ENCODE data around the gene DPF3.

DPF3 gene

DNA sequence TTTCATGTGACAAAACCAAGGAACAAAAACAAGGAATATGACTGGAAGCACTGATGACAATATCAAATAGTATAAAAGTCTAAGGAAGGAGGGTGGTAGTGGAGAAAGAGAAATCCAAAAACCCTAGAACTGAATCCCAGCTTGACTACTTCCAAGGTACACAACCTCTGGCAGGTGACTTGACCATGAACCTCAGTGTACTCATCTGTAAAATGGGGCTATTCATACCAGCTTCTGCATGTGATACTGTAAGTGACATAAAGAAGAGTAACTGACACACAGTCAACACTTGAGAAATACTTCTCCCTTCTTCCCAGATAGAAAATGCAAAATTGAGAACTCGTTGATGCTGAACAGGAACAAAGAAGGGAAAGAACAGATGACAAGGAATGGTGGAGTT, 10.3 kb upstream of the DPF3 start:
- DNase-seq = no peak

DNA sequence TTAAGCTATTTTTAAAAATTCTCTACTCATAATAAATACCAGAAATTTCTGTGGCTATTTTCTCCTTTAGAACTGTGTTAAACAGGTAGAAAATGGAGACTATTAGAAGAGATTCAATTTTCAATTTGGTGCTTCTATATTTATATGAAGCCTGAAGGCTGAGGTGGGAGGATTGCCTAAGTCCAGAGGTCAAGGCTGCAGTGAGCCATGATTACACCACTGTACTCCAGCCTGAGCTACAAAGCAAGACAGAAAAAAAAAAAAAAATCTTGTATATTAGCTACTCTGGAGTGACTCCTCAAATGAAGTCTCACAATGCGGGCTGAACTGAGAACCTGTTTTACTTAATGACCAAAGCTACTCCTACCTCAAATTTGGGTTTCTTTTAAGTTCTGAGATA, 9.8 kb upstream of the DPF3 start:
- no peak for DNase-seq

DNA sequence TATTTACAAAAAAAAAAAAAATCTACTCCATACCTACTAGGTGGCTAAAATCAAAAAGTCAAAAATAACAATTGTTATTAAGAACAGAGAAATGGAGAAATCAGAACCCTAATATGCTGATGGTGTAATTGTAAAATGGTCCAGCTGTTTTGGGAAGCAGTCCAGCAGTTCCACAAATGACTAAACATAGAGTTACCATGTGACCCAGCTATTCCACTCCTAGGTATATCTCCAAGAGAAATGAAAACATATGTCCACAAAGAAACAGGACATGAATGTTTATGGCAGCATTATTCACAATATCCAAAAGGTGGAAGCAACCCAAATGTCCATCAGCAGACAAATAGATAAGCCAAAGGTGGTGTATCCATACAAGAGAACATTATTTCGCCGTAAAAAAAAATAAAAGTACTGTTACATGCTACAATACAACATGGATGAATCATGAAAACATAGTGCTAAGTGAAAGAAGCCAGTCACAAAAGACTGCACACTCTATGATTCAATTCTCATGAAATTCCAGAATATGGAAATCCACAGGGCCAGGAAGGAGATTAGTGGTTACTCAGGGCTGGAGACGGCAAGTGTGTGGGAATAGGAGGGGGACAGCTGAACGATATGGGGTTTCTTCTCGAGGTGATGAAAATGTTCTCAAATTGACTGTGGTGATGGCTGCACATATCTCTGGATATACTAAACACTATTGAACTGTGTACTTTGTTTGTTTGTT, 9.1 kb upstream of the DPF3 start:
- no peak for DNase-seq

DNA sequence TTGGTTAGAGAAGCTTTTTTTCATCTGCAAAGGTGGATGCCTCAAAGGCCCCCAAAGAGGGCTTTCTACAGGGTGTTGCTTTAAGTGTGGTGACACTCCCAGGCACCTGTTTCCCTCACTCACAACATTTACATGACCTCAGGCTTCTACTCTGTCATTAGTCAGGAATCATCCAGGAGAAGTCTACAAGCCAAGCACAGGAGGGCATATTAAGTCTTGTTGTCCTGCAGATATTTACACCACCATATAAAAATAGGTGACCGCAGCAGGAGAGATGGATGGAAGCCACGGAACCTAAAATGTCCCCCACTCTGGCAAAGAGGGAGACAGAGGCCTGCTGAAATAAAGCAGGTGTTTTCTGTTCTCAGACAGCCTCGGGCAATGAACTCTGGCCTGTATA, 7.5 kb upstream of the DPF3 start:
- DNase-seq = no peak

DNA sequence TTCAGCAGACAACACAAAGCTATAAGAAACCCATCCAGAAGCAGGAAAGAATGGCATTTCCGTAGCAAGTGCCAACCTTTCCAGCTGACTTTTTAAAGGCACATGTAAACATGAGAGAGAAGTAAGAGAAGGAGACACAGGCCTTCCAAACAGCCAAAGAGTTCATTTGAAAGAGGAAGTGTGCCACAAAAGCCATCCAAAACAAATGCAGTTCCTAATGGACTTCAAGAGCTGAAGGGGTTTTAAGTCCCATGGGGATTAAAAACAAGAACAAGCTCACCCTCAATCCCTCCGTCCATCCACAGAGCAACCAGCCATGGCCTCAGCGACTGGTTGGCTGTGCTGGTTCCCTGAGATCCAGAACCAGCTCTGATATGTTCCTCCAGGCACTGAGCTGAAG, 4.5 kb upstream of the DPF3 start:
- no peak for DNase-seq

DNA sequence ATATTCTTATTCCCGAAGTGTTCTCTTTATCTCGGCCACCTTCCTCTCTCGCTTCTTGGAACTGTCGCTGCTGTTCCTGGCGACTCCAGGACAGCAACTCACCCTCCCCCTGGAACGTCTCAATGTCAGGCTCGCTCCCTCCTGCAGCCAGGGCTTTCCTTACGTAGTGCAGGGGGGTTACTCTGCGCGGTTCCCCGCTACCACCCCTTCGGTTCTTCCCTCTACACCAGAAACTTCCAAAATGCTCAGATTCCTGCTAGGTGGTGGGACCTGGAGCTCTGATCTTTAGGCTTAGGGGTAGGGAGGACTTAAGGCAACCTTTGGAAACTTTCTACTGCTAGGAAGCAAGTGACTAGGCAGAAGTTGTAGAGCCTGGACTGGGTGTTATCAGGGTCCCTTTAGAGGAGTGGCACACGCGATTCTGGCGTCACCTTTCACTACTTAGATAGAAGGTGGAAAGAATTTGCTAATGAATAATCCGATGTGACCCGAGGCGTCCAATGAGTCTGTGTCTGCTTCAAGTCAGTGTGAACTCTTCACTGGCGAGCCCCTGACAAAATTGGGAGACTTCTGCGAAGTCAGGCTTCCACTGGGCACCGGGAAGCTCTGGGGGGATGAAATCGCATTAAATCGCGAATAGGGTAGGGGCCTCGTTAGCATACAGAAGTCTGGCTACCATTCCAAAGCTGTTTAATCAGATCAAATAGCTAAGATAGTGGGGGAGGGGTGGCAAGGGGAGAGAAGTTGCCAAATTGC, 900 bp upstream of the DPF3 start:
- no peak for DNase-seq

DNA sequence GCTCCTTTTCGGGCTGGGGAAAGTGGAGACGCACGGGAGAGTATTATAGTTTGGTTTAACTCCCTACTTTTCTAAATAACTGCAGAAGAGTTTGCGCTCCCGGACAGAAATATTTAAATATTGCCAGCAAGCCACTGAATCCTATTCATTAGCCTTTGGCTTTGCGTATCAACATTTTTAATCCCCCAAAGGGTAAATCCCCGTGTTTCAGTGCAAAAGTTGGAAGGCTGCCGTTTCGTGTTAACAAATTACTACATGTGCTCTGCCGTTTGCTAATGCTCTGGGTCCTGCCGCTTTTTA, 372 bp upstream of the DPF3 start:
- DNase-seq = no peak

DNA sequence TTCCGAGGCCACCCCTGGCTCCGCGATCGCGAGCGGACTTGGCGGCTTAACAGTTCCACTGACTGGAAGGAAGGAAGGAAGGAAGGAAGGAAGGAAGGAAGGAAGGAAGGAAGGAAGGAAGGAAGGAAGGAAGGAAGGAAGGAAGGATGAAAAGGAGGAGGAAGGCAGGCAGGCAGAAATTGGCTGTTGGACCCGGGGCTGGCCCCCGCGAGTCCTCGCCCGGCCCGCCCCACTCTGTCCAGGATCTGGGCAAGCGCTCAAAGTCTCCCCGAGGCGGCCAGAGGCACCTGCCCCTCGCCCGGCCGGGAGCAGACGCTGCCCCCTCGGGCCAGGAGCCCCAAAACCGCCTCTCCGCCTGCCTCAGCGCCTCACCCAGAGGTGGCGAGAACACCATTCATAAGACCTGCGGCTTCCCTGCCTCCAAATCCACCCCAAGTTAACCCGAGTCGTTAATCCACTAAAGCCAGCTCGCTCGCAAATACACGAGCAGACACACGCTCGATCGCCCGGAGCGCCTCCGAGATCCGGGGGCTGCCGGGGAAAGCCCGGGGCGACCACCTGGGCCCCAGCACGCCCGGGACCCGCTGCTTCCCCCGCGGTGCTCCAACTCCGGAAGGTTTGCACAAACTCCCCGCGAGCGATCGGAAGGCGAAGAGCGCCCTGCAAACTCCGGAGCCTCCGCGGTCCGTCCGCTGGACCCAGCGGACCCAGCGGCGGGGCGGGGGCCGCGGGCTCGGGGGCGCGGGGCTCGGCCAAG, 844 bp downstream of the DPF3 start:
- DNase-seq = no peak

DNA sequence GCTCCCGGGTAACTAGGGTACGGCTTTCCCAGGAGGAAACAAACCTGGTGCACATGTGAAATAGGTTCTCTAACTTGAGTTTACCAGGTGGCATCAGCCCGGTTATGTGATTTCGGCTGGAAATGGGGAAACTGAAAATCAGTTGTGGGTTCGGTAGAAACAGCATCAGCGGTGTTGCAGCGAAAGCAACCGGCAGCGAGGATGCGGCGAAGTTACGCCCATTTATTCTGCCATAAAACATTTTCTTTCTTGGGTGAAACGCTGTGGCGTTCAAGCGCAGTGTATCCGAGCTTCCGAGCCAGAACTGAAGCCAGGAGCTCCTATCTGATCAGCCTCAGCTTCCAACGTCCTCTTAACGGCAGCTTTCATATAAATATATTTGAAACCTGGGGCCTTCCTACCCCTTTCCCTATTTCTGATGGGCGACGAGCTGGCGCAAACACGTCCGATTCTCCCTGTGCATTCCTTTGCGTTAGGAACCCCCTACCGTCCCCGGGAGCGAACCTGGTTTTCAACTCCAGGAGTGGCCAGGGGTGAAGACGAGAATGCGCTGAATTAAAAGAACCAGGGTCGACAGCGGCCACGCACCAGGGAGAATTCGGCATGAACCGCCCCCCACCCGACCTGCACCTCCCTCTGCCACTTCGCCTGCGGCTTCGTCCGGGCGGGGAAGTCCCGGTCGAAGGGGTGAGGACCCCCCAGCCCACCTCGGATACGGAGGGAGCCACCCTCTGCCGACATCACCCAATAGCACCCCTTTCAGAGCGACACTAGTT, 1.6 kb downstream of the DPF3 start:
- no peak for DNase-seq

DNA sequence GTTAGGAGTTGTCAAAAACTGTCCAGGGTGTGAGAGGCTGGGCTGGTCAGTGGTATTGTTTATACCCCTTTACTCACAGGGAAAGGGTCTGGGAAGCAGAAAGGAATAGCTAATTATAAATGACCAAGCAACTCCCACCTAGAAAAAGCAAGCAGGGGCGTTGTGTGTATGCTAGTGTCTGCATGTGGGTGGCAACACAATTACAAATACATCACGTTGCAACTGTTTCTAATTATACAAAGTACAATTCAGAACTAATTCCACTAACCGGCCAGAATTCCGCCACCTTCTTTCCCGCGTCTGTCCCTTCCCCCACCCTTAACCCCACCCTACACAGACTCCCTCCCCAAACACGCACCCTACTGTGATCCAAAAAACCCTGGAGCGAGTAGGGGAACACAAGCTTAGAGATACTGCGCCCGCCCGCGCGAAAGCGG, 2.2 kb downstream of the DPF3 start:
- no peak for DNase-seq

DNA sequence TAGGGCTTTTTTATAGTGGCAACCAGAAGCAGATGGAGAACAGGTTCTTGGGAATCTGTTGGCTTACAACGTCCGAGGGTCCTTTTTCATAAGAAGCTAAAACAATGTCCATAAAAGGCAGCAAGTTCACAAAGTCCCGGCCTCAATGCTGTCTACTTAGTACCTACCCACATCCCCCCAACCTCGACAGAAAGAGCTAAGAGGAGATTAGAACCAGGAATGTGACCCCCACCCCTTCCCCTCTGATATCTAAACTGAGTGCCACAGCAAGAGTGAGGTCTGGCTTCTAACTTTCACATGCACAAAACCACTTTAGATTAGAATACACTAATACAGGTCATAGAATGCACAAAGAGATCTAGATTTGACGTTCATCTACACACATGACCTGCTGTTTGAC, 4.5 kb downstream of the DPF3 start:
- no peak for DNase-seq

DNA sequence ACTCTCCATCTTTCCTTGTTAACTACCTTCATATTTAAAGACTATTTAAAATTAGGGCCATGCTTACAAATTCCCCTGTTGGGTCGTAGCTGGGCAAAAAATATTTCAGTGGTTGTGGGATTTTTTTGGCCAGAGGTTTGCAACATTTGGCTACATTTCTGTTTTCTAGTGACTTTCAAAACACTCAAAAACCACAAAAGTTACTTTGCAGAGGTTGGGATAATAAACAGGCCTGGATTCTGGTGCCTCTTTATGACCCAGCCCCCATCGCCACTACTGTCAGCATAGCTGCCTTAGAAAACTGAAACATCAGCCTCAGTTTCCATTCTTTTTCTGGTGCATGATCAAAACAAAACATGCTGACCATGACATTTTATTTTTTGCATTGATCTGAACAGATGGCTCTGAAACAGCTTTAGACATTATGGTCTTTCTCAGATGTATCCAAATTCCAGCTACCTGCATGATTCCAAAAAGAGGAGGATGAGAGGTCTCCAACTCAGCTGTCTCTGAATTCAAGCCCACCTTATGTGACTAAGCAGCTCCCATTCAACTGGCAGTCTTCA, 5.2 kb downstream of the DPF3 start:
- DNase-seq = no peak

DNA sequence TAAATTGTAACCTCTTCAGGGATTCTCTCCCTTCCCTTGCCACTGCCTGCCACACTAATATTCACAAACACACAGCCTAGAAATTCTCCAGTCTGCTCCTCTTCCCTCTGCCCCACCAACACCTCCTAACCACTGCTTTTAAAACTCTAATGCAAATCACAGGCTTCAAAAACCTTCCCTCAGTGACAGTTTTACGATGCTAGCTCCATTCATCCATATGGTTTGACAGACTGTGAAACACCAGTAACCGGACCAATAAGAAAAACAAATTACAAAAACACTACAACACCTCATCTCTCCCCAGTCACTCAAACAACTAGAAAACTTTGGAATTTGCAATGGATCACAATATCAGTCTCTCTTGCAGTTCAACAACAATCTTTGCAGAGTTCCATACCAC, 5.7 kb downstream of the DPF3 start:
- DNase-seq = no peak

DNA sequence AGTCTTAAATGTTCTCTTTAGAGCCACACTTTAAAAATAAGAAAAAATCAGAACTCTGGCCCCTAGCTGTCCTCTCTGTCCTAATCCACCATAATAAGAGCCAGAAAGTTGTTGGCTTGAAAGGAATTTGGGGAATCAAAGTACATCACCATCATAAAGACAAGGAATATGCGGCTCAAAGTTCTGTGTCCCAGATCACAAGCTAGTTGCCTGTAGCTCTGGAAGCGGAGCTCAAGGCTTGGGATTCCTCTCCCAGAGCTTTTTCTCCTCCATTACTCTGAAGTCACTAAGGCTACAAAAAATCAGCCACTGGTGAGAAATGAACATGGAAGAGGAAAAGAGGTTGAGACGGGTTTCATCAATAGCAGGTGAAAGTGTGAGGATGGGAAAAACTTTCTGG, 6.4 kb downstream of the DPF3 start:
- DNase-seq = no peak

DNA sequence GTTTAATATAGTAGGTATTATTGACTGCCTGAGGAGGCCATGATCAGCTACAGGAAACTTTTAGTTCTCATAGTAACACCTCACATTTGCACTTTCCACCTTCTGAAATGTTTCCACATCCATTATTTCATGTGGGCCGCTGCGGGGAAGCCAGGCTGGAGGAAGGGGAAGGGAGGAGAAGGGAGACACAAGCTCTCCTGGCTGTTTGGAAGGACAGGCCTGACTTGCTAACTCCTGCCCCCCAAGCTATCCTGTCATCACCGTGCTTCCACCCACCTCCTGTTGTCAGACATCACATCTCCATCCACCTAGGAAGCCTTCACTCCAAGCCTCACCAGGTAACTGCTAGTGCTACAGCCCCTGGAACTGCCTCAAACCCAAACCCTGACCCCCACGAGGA, 9.5 kb downstream of the DPF3 start:
- DNase-seq = no peak

DNA sequence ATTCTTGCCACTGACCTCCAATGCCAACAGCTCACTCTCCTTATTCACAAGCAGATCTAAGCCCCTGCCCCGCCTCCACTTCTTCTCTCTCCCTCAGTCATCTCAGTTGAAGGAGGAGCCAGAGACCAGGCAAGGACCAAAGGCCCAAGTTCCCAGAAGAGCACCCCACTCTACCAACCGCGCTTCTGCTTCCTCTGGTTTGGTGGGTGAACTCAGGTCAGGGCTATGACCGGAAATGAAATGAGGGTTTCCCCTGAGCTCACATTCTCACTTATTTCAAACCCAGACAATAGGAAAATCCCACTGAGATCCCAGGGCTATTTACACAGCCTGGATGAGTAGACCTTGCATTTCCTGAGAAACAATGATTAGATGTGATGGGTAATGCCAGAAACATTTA, 9.9 kb downstream of the DPF3 start:
- DNase-seq = peak; percentile 23

DNA sequence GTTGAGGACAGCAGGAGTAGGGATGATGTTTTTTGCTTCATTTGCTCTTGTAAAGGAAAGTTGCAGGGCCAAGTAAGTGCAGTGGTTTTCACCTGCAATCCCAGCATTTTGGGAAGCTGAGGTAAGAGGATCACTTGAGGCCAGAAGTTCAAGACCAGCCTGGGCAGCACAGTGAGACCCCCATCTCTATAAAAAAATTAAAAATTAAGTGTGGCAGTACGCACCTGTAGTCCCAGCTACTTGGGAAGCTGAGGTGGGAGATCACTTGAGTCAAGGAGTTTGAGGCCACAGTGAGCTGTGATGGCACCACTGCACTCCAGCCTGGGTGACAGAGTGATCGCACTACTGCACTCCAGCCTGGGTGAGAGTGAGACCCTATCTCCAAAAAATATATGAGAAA, 10.8 kb downstream of the DPF3 start:
- DNase-seq = no peak

DNA sequence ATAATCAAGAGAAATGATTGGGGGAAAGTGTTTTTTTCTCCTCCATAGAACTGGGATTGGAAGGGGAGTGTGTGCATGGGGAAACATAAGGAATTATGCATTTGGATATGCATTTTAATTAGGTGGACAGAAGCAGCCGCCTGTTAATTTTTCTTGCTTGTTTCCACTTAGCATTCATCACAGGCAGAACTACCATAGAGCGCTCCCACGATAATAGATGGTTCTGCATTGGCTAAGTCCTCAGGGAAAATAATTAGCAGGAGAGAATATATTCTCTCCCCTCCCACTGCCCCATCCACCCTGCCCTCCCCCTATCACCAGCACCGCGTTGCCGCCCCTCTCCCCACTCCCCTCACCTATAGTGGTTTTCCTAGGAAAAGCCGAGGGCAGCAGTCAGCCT, 11.4 kb downstream of the DPF3 start:
- DNase-seq = no peak

DNA sequence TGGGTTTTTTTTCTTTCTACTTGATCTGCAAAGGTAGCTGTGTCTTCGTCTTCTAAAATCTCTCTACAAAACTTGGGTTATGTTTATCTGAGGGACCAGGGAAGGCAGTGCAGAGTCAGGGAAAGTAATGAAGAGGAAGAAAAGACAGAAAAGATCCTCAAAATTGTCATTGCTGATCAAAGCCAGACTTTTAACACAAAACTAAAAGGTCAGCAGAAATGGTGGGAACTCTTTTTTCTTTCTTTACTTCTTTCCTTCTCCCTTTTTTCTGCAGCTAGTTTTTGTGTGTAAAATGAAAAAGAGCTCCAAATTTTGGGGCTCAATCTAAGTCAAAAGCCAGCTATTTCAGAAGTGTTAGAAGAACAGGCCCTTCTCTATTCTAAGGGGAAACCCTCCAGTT, 11.9 kb downstream of the DPF3 start:
- no peak for DNase-seq

DNA sequence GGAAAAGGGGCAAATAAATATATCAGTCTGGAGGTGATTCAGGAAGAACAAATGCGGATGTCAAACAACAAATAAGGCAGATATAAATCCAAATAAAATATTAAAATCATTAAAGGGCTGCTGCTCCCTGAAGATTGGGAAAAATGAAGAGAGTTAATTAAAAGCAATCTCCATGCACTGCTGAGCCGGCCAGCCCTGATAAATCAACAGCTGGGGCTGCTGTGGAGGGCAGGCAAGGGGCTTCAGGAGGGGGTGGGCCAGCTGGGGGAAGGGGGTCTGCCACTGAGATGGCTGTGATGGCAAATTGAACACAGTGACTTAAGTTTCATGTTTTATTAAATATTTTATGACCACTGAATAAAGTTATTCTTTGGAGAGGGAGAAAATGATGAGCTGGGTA, 12.4 kb downstream of the DPF3 start:
- no peak for DNase-seq

DNA sequence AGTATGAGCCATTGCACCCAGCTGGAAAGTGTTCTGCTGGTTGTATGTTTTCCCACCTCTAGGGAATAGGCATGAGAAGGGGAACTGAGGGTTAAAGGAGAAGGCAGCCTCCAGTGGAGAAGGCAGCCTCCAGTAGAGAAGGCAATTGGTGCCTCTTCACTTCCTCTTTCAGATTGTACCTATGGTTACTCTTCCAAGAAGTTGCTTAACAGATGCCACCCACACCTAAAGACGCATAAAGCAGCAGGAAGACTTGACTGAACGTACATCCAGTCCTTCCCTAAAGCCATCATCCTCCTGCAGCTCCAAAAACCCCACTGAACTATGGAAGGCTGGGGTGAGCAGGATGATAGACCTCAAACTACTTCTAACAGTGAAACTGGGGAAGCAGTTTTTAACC, 13.1 kb downstream of the DPF3 start:
- DNase-seq = no peak

DNA sequence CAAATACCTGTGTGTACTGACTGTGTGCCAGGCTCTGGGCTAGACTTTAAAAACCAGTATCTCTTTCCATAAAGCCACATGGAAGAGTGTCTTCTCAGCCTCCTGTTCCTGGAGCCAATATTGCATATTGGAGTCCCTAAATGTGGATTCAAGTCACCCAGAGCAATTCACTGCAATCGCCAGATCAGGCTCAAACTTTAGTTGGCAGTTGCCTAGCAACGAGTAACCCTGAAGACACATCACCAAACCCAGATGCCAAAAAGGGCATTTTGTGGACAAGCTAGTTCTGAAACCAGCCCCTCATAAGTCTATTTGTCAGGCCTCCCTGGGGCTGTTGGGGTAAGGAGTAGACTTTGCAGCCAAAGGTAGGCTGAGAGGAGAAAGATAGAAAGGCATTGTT, 13.7 kb downstream of the DPF3 start:
- DNase-seq = no peak

DNA sequence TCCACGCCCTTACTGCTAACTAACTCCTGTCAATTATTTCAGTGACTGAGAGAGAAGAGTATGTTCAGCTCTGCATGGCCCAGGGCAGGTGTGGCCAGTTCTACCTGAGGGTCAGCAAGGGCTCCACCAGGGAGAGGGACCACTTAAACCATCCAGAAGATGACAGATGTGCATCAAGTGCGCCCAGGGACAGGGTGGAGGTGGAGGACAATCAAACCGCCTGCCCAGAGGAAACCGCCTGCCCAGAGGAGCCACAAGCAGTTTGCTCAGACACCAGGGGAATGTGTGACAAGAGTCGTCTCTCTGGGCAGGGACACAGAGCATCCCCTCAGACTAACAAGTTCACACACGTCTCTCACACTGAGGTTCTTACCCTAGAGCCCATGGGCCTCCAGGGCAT, 14.5 kb downstream of the DPF3 start:
- no peak for DNase-seq
